GM18520 (cell line): Measurements from ENCODE around the gene DNAJC18.

Experiments
- ATAC-seq: cut with Tn5 transposase; IDR thresholded peaks from one replicate; pipeline ENCODE4 v1.9.1; 2021; ENCODE audit not compliant: unreplicated experiment

Gene DNAJC18

GRCh38 chr5:139406963-139407362, 32.4 kb downstream of the DNAJC18 start:
- no peak for ATAC-seq

- no peak for ATAC-seq
These were observed 34.9 kb downstream of the DNAJC18 start for GRCh38 chr5:139404484-139404840.

GRCh38 chr5:139403787-139404483, 35.4 kb downstream of the DNAJC18 start, which contains the start of gene SPATA24:
SPATA24 (minus strand) TSS chr5:139404089; CDS start chr5:139404060, 29 bp downstream.
- ATAC-seq = peak; percentile 65

GRCh38 chr5:139403418-139403786, 35.9 kb downstream of the DNAJC18 start:
- no peak for ATAC-seq

- no peak for ATAC-seq
These were observed 36.7 kb downstream of the DNAJC18 start for GRCh38 chr5:139402561-139403158.

GRCh38 chr5:139401546-139401945, 37.8 kb downstream of the DNAJC18 start:
- no peak for ATAC-seq

- ATAC-seq = peak; percentile 30
These were observed 39.7 kb downstream of the DNAJC18 start for GRCh38 chr5:139399501-139400121.

GRCh38 chr5:139397921-139398320, 41.4 kb downstream of the DNAJC18 start:
- no peak for ATAC-seq

GRCh38 chr5:139396691-139397090, 42.6 kb downstream of the DNAJC18 start:
- no peak for ATAC-seq

GRCh38 chr5:139395844-139396640, 43.3 kb downstream of the DNAJC18 start:
- no peak for ATAC-seq

GRCh38 chr5:139394654-139395566, 44.4 kb downstream of the DNAJC18 start, which contains the start of gene PROB1:
PROB1 (minus strand) TSS chr5:139395104; CDS start chr5:139395081, 23 bp downstream.
- ATAC-seq = no peak

- no peak for ATAC-seq
These were observed 45.1 kb downstream of the DNAJC18 start for GRCh38 chr5:139394123-139394653.

- ATAC-seq = no peak
These were observed 45.7 kb downstream of the DNAJC18 start for GRCh38 chr5:139393497-139394122.

GRCh38 chr5:139392678-139393496, 46.4 kb downstream of the DNAJC18 start:
- ATAC-seq = peak; percentile 28

GRCh38 chr5:139392324-139392677, 47.0 kb downstream of the DNAJC18 start:
- ATAC-seq = no peak

GRCh38 chr5:139391570-139392323, 47.6 kb downstream of the DNAJC18 start:
- ATAC-seq = no peak

GRCh38 chr5:139390639-139391569, 48.4 kb downstream of the DNAJC18 start:
- no peak for ATAC-seq
